Amniotic stem cell (primary cell): Measurements from ENCODE around the gene USP3.
A peak's percentile ranks its signal among the peaks of the same experiment; 100 is the strongest.

Source experiments
- DNase-seq: peaks from one replicate; lab custom pipeline; 2025; lab: John Stamatoyannopoulos, UW

USP3 gene, protein sequence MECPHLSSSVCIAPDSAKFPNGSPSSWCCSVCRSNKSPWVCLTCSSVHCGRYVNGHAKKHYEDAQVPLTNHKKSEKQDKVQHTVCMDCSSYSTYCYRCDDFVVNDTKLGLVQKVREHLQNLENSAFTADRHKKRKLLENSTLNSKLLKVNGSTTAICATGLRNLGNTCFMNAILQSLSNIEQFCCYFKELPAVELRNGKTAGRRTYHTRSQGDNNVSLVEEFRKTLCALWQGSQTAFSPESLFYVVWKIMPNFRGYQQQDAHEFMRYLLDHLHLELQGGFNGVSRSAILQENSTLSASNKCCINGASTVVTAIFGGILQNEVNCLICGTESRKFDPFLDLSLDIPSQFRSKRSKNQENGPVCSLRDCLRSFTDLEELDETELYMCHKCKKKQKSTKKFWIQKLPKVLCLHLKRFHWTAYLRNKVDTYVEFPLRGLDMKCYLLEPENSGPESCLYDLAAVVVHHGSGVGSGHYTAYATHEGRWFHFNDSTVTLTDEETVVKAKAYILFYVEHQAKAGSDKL

DNA sequence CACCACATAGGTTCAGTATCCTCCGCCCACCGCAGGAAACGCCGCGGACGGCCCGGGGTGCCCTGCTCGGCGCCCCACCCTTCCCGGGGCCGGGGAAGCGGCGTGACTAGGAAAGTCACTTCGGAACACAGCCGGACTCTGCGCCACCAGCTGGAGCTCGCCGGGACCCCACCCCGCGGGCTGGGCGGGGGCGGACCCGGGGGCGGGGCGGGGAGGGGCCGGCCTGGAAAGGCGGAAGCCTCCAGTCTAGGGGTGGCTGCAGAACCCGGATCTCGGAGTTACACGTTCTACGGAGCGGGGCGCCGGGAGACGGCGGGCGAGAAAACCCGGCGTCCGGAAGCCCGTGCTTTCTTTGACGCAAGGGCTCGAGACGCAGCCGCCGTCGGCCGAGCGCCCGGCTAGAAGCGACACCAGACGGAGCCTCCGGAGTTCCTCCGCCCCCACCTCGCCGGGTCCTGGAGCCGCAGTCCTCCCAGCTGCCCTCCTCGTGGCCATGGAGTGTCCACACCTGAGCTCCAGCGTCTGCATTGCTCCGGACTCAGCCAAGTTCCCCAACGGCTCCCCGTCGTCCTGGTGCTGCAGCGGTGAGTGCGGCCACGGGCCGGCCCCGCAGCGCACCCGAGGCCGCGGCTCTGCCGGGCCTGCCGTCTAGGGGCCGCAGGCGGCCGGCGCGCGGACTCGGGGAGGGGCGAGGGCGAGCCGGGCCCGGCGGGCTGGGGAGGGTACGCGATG is at the start of gene USP3:
USP3 (plus strand) TSS at position 347 of the 732 bp plus-strand sequence; CDS start at position 494, 147 bp downstream.
- DNase-seq: peak; percentile 92

DNA sequence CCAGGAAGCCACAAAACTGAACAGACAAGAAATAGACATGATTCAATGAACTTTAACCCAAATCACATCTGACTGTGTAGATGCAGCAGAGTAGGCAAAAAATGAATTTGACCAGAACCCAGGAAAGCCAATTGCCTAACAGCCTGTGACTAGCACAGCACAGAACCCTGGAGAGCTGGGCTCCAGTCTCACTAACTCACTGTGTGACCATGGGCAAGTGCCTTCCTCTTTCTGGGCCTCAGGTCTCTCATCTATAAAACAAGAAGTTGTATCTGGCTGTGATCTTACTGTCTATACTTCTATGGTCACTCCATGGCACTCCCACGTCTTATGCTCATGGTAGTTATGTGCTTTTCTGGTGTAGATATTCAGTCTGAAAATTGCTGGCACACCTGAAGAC is 48.1 kb upstream of the USP3 start:
- no peak for DNase-seq

DNA sequence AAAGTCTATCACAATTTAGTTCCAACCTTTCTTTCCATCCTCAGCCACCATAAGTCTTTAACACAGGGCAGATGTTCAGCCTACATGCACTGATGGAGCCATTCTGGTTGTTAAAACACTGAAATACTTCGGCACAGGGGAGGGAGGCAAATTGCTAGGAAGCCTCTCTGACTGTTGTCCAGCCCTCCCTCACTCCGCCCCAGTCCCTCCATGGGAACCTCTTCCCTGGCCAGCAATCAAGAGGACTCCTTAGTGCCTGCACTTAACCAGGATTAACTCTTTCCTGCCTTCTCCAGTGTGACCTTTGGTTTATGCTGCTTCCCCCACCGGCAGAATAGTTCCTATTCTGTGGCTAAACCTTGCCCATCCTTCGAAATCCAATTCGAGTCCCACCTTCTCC is 47.0 kb upstream of the USP3 start:
- no peak for DNase-seq

DNA sequence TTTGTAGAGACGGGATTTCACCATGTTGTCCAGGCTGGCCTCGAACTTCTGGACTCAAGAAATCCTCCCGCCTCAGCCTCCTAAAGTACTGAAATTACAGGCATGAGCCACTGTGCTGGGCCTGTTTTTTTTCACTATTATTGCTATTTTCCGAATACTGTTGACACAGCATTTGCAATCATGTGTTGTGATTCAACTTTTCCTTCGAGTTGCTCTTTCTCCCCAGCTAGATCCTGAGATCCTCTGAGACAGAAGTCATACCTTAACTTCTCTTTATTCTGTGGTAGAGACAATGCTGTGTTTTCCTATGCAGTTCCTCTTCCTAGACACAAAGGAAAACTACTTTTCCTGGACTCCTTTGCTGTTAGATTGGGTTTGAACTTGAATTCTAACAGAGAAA is 46.4 kb upstream of the USP3 start:
- no peak for DNase-seq

DNA sequence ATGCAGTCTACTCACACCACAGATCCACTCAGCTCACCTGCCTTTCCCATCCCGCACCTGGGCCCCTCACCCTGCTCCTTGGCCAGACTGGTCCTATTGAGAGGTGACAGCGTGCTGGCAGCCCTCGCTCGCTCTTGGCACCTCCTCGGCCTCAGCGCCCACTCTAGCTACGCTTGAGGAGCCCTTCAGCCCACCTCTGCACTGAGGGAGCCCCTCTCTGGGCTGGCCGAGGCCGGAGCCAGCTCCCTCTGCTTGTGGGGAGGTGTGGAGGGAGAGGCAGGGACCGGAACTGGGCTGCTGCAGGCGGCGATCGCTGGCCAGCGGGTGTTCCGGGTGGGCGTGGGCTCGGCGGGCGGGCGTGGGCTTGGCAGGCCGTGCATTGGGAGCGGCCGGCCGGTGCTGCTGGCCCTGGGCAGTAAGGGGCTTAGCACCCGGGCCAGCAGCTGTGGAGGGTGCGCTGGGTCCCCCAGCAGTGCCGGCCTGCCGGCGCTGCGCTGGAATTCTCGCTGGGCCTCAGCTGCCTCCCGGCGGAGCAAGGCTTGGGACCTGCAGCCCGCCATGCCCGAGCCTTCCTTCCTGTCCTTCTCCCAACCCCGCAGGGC is 45.5 kb upstream of the USP3 start:
- no peak for DNase-seq

DNA sequence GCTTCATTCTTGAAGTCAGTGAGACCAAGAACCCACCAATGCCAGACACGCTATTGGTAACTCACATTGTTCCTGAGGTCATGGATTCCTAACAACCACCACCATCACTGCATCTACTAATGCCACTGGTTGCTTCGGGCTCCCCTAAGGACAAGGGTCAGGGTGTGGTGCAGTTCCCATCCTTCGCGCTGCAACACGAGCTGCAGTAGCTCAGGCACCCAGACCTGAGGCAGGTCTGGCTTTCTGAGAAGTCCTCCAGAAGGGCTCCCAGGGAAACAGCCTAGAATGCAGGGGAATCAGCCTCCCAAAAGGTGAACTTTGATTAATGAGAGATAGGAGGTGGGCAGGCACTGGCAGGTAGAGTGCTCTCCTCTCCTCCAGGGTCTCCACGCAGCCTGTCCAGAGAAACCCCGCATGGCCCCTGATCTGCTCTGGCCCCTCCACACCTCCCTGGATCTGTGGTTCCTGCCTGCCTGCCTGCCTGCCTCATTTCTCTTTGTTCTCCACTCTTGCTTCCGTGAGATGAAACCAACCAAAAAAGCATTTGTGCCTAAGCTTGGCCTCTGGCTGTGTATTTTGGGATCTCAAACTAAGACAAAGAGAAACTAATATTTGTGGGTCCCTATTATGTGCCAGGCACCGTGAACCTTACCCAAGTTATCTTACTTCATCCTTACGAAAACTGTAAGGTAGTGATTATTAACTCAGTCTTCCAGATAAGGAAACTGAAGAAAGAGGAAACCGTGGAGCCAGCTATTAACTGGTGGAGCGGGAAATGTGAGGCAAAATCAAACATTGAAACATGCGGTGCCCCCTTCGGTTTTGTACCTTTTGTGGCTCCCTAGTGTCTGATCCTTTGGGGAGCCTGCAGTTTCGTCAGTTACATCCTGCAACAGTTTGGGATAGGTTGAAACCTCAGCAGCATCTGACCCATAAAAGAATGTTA is 43.9 kb upstream of the USP3 start:
- no peak for DNase-seq

DNA sequence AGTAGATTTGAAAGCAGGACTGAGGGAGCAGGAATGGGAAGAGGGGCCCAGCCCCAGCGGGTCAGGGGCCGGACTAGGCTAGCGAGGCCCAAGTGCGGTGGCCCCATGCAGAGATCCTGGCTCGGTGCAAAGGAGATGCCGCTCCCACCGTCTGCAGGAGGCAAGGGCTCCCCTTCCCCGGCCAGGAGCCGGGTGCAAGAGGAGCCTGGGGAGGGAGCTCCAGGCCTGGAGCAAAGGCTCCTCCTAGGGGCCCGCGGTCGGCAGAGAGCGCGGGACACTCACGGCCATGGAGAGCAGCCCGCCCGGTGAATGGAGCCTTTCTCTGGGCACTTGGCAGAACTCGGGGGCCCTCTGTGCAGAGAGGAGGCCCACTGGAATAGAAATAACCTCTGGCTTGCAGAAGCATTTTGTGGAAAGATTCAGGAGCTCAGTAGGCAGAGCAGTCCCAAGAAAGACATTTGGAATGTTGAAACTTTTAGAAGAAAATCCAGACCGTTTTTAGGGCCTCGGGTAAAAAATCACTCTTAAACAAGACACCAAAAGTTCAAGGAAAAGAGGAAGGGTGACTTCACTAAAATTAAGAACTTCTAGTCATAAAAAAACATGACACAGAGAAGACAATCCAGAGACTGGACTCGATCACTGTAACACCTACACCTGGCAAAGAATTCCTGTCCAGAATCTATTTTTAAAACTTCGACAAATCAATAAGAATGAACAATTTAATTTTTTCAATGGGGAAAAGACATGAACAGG is 43.0 kb upstream of the USP3 start:
- DNase-seq: no peak

DNA sequence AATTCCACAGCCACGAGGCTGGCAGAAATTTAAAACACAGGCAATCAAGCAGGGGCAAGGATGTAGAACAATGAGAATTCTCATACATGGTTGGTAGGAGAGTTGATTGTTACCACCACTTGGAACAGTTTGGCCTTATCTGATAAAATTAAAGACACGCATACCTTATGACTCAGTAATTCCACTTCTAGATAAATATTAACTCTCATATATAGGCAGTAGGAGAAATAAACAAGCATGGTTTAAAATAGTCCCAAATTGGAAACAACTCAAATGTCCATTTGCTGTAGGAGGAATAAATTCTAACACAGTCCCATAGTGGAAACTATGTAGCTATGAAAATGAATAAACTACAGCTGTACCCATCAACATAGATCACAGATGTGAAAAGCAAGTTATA is 42.3 kb upstream of the USP3 start:
- peak; percentile 46 for DNase-seq

DNA sequence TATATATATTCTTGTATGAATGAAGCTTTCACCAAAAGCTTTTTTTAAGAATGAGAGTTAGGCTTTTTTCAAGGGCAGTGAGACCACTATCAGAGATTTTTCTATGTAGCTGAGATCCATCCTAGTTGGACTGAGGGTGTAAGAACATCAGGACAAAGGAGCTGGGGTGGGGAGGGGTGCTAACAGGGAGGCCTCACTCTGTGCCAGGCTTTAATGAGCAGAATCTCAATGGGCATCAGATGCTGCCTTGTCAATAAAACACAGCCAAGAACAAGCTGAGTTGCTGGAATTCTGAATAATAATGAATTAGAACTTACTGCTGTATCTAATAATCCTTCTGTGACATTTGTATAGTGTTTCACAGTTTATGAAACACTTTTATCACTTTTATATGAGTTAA is 41.4 kb upstream of the USP3 start:
- no peak for DNase-seq

DNA sequence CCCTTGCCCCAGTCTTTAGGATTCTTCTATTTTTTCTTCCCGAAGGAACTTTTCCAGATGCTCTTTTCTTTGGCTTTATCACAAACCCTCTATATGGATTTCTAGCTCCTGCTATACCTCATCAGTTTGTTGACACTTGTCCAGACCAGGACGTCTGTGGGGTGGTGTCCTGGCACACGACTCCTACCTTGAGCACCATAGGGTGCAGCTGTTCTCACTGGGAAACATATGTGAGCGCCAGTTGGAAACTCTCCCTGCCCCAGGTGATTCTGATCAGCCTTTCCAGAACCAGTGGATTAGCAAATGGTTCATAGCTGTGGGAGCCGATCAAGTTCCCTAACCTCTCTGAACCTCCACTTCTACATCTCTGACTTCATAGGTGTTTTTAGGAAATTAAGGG is 40.6 kb upstream of the USP3 start:
- no peak for DNase-seq

DNA sequence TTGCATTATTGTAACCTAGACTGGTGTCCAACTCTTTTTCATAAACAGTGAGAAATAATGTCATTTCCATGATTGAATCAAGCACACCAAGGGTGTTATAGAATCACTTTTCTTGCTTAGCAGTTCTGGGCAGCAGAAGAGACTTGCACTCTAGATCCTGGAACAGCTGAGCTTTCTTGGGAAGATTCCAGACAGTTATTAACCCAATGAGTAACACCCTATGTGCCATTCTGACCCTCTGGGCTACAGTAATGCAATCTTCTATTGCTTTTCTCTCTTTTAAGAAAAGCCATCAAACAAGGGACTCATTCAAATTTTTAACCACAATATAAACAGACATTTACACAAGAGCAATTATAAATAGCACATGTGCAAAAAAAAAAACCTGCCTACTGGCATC is 39.3 kb upstream of the USP3 start:
- DNase-seq: no peak

DNA sequence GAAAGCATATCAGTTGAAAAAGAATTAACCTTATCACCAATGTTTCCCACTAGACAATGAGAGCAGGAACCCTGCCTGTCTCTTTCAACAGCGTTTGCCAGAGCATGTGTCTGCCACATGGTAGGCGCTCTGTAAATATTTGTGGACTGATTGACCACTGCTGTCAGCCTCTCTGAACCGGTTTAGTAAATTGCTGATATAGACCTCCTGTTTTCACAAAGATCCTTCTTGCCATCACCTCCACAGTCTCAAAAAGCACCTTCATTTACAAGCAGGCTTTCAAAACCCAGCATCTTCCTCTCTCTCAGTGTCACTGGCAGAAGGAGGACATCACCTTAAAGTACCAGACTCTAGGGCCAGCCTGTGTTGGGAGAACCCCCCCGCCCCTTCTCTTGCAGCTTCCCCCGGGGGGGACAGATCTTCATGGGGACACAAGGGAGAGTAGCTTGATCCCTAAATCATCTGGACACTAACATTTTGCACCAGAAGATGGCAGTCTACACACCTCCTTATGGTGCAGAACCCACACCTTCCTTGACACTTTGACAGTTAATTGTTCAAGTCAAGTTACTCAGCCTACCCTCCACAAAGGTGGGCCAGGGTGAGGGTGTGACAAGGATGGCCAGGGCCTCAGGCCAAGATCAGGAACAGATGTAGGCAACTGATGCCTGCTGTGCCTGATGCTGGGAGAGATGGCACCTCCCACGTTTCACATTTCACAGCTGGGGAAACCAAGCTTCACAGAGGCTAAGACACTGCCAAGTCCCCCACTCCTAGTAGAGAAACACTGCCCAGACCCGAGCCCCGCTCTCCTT is 37.8 kb upstream of the USP3 start:
- DNase-seq: peak; percentile 17

DNA sequence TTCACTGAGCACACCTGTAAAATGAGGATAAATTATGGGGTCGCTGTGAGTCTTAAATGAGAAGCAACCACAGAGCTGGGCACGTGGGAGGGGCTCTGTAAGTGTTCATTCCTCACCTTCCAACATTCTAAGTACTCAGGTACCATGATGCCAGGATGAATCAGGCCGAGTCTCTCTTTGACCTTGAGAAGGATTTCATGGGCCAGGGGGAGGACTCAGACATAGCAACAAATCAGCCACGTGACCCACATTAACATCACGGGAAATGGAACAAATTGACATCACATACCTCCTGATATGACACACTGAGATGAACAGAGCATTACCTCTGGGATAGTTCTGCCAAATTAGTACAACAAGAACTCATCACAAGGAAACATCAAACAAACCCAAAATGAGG is 35.2 kb upstream of the USP3 start:
- DNase-seq: no peak

DNA sequence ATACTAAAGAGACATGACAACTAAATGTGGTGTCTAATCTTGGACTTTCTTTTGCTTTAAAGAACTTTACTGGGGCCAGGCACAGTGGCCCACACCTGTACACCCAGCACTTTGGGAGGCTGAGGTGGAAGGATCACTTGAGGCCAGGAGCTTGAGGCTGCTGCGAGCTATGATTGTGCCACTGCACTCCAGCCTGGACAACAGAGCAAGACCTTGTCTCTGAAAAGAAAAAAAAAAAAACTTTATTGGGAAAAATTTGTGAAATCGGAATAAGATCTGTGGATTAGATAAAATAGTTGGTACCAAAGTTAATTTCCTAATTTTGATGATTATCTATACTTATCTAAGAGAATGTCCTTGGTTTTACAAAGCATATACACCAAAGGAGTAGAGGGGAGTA is 34.4 kb upstream of the USP3 start:
- DNase-seq: no peak

DNA sequence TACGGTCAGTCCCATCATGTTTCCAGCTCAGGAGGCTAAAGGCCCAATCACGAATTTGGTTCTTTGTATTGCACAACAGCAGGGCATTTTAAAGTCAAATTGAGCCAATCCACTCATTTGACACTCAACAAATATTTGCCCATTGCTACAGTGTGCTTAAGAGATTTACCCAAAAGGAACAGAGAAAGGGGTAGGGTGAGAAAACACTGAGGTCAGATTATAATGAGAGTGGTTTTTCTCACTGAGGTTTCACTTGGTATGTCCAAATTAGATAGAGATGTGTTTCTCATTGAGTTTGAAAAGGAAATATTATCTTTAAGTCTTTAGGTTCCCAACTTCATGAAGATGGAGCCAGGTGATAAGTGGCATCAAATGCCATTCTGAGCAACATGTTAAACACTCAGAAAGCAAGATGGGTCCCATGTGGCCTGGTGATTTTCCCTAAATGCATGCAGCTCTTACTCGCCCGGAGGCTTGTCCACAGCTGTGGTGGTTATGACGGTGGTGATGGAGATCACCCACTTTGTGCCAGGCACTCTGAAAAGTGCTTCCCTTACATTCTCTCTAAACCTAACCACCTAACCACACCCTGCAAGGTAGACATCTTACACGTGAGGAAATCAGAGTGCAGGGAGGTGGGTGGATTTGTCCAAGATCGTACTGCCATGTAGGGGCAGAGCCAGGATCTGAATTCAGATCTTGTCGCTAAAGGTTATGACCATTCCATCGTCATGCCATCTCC is 31.2 kb upstream of the USP3 start:
- DNase-seq: no peak

DNA sequence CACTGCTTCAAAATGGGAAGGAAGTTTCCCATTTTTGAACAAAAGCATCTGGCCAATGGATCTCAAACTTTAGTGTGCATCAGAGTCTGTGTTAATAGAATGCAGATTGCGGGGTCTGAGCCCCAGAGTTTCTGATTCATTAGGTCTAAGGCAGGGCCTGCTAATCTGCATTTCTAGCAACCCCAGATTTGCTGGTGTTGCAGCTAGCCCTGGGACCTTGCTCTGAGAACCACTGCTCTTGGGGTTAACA is 30.7 kb upstream of the USP3 start:
- DNase-seq: no peak

DNA sequence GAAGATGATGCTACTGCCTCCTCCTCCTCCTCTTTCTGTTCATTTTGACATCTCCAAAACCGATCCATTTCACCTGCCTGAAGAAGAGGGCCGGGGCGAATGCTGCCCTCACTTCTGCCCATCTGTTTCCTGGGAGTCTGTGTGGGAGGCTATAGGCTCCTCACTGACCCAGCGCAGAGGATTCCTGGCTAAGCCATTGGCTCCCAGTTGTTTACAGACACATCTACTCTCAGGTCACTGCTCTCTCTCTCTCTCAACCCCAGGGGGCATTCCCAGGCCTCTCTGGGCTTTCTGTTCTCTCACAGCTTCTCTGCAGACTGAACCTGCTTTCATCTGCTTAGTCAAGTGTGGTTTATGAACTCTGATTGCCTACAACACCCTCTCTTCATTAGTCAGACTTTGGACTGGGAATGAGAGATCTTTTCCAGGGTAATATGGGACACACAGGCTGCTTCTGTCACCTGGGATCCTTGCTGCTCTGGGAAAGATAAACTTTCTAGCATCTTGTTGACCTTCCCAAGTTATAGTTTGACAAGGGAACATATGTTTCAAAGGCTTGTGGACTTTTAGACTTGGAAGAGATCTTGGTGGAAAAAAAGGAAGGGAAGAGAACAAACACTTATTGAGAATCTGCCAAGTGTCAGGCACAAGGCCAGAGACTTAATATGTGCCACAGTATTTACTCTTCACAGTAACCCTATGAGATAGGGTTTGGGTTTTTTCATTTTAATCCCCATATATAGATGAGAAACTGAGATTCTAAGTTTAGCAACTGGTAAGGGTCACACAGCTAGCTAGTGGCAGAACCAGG is 30.2 kb upstream of the USP3 start:
- DNase-seq: no peak

DNA sequence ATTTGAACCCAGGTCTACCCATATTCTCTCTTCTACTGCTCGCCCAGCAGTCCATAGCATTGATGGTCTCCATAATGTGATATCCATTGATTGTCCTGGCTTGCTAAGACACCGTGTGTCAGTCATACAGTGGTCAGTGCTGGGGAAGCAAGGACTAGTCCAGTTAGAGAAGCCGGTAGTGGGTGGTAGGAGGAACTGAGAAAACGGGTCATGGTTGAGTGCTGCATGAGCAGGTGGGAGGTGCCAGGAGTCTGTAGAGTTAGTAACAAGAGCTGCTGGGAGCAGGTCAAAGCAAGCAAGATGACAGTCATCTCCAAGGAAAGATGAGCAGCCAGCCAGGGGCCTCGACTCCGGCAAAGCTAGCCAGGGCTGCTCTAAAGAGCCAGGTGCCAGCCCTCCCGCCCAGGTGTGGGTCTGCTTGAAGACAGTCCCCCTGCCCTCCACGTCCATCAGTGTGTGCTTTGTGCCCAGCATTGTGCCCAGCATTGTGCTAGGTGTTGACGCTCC is 29.5 kb upstream of the USP3 start:
- DNase-seq: no peak

DNA sequence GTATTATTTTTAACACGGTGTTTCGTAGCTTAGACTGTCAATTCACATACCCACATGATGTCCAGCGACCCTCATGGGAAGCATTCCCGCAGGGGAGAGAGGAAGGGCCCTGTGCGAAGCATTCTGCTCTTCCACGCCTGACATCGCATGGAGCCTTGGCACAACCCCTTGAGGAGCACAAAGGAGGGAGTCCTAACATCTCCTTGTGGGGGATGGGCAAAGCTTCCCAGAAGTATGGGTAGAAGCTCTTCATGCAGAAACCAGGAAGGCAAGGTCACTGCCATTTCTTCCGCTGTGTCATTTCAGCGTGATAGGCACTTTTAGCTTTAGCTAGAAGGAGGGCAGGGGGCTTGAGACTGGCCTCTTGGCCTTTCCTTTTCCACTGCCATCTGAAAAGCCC is 28.7 kb upstream of the USP3 start:
- no peak for DNase-seq
